Heart left ventricle (tissue), 16 donors: Measurements from ENCODE around the gene PLXNB3. TPM values are rescaled to one million over a fixed set of nuclear protein-coding genes. Genes with fewer than 3 reads are reported as not detected.
"Not testable (repeated sequence)": the region's sequence is repeated elsewhere in the genome, so short reads cannot be mapped to it uniquely, and the experiment has no call there.

Source experiments
- ATAC-seq, 4 donors: fragments of 200-7000 bp; cut with Tn5 transposase; one replicate each; pipeline ENCODE4 v1.9.1; 2020 to 2022; ENCODE audit warnings: moderate library complexity in 4 of 4, mild to moderate bottlenecking in 3 of 4, moderate number of reproducible peaks in 1 of 4
- DNase-seq, 5 donors: peaks; one replicate each; pipeline ENCODE4 v3.0.0-alpha.2; 2020
- H3K27ac ChIP-seq, 12 donors: fragments of 200-600 bp; sonication (generic) in 4 of 12; one replicate each; pipeline versions ENCODE4 v1.5.0 to v1.8.0; 2016 to 2022; ENCODE audit warnings: mild to moderate bottlenecking in 2 of 12
- H3K27me3 ChIP-seq, 9 donors: fragments of 200-600 bp; sonication (generic) in 2 of 9; one replicate each; pipeline versions ENCODE4 v1.5.1 to v1.8.0; 2016 to 2022; ENCODE audit warnings: mild to moderate bottlenecking in 3 of 9
- H3K36me3 ChIP-seq, 9 donors: fragments of 200-600 bp; sonication (generic) in 2 of 9; one replicate each; pipeline versions ENCODE4 v1.5.0 to v1.8.0; 2018 to 2022; ENCODE audit warnings: mild to moderate bottlenecking in 2 of 9
- H3K4me1 ChIP-seq, 12 donors: fragments of 200-600 bp; sonication (generic) in 4 of 12; one replicate each; pipeline versions ENCODE4 v1.5.0 to v1.8.0; 2016 to 2022; ENCODE audit warnings: mild to moderate bottlenecking in 3 of 12
- H3K4me3 ChIP-seq, 12 donors: fragments of 200-600 bp; sonication (generic) in 4 of 12; one replicate each; pipeline versions ENCODE4 v1.5.0 to v1.8.0; 2017 to 2022; ENCODE audit warnings: mild to moderate bottlenecking in 9 of 12, moderate library complexity in 4 of 12
- H3K9me3 ChIP-seq, 12 donors: fragments of 200-600 bp; sonication (generic) in 4 of 12; one replicate each; pipeline versions ENCODE4 v1.5.0 to v1.8.0; 2016 to 2022; ENCODE audit warnings: mild to moderate bottlenecking in 1 of 12
- CTCF ChIP-seq, 12 donors: fragments of 200-600 bp; sonication (generic) in 4 of 12; IDR thresholded peaks; one replicate each; pipeline versions ENCODE4 v1.5.0 to v1.8.0; 2018 to 2022; ENCODE audit warnings: antibody characterized with exemption in 12 of 12, mild to moderate bottlenecking in 5 of 12
- POLR2A ChIP-seq, 2 donors: fragments of 450-650 bp; IDR thresholded peaks; one replicate each; pipeline ENCODE4 v1.6.1; 2017; ENCODE audit warnings: antibody characterized with exemption in 2 of 2, mild to moderate bottlenecking in 2 of 2, moderate library complexity in 2 of 2
- WGBS, 4 donors: extraction: QIAGEN DNeasy Blood & Tissue Kit in 2 of 4; methylation state at CpG; one replicate each; pipeline versions ENCODE4 v1.1.5 to v1.1.7; 2013 to 2018; 5-methylcytosine and 5-hydroxymethylcytosine counted together
- intact Hi-C, 10 donors: fragments of 100-400 bp; cut with DNase I; formaldehyde crosslinking; loops; one replicate each; pipeline versions ENCODE4 v1.11.1 to v1.14.2; 2022
- polyA plus RNA-seq, 2 donors: library from polyadenylated mRNA; stranded (reverse); fragments of 200-250 nt; gene quantifications; one replicate each; pipeline ENCODE4 v1.2.3, GENCODE V29; 2013
- total RNA-seq, 9 donors: library from RNA; depleted of rRNA in 2 of 9; stranded (reverse); fragments of >200 nt in 2 of 9; fragmentation: NEBNext Ultra II Directional in 3 of 9; extraction: Animal tissue kit (Norgen Biotek cat#: 25700) in 3 of 9; gene quantifications; one replicate each; pipeline versions ENCODE4 v1.1.0 to v1.2.4, GENCODE V29; 2016 to 2023
- donor health status: ischemic (EF 13 %, LVEDD 7.1; RV severe dilation, severe dysfunction).
- donor health status: healthy with polysubstance abuse.
- donor health status: DM: no; HTN: yes; CAD: no.
- donor health status: DM: no; HTN: no; CAD: no.
- donor health status: ischemic (EF 25% LVEDD 6.9; RV normal size, moderate dysfunction).
- donor health status: ischemic (EF 25% LVEDD 5.7; RV mildly dilated, moderate dysfunction).
- donor health status: healthy.
- donor health status: DM: yes; HTN: yes; CAD: no.
- donor health status: ischemic (EF 35%, LVEDD 5.7; RV mildly dilated, moderate dysfunction).
- donor health status: nonischemic (EF 11% LVEDD 7.7; RV severe dilation, severe dysfunction).
- donor health status: DM: yes; HTN: yes; CAD: no.
- donor health status: PGD.
- donor health status: ischemic (EF 29% LVEDD 5.4; RV normal size, mild dysfunction).
- donor health status: nonischemic (EF 23%, LVEDD 6.1; RV moderate dilation, normal function).

The PLXNB3 gene
- total and polyA plus RNA-seq, 11 donors = 0.51 to 8.6 (median 2.8) TPM

GRCh38 chrX:153738056-153738605 lies 25.9 kb upstream of the PLXNB3 start:
- 86 to 97% (median 94%) methylated on average over 22 to 27 of the region's 27 CpGs for WGBS, 4 donors
- intact Hi-C loops = no loop called here
- no peaks in the 10 kb centered on the region for H3K9me3 ChIP-seq
- H3K4me3 ChIP-seq = no peak overlapping the region
- H3K27me3 ChIP-seq = peaks cover 0 to 3% (median 0%) of the 10 kb centered on the region in 9 donors
- TF ChIP-seq CTCF (IDR thresholded peaks at IDR 0.05) (no peak), POLR2A (IDR thresholded peaks at IDR 0.05) (no peak)
- ATAC-seq (no peak), DNase-seq (no peak)
- H3K27ac ChIP-seq = no peak overlapping the region
- peaks cover 0 to 14% (median 5%) of the 10 kb centered on the region in 9 donors for H3K36me3 ChIP-seq
- H3K4me1 ChIP-seq = no peaks in the 10 kb centered on the region

GRCh38 chrX:153739754-153740486 lies 24.1 kb upstream of the PLXNB3 start:
- no peak for DNase-seq
- peaks cover 0 to 6% (median 0%) of the 10 kb centered on the region in 12 donors for H3K4me1 ChIP-seq
- peaks cover 0 to 14% (median 5%) of the 10 kb centered on the region in 9 donors for H3K36me3 ChIP-seq
- WGBS, 4 donors = 86 to 91% (median 89%) methylated on average over 12 to 29 of the region's 29 CpGs
- H3K9me3 ChIP-seq = no peaks in the 10 kb centered on the region
- H3K27me3 ChIP-seq = peaks cover 0 to 3% (median 0%) of the 10 kb centered on the region in 9 donors
- intact Hi-C loops = no loop called here
- peak in 1 of 4 donors; percentile 28 for ATAC-seq
- TF ChIP-seq CTCF (IDR thresholded peaks at IDR 0.05) (no peak), POLR2A (IDR thresholded peaks at IDR 0.05) (no peak)
- H3K4me3 ChIP-seq = no peak overlapping the region
- H3K27ac ChIP-seq = no peak overlapping the region

- peaks cover 0 to 6% (median 0%) of the 10 kb centered on the region in 12 donors for H3K4me1 ChIP-seq
- H3K36me3 ChIP-seq = peaks cover 0 to 14% (median 5%) of the 10 kb centered on the region in 9 donors
- DNase-seq (no peak), ATAC-seq (no peak)
- H3K27me3 ChIP-seq = peaks cover 0 to 3% (median 0%) of the 10 kb centered on the region in 9 donors
- H3K27ac ChIP-seq = no peak overlapping the region
- 86 to 96% (median 88%) methylated on average over 11 to 16 of the region's 16 CpGs for WGBS, 4 donors
- no peak for TF ChIP-seq CTCF (IDR thresholded peaks at IDR 0.05)
- no peak for TF ChIP-seq POLR2A (IDR thresholded peaks at IDR 0.05)
- intact Hi-C loops = no loop called here
- H3K9me3 ChIP-seq = no peaks in the 10 kb centered on the region
- no peak overlapping the region for H3K4me3 ChIP-seq
Measured at GRCh38 chrX:153740631-153741222, 23.3 kb upstream of the PLXNB3 start.

- no peak for DNase-seq
- no peaks in the 10 kb centered on the region for H3K9me3 ChIP-seq
- peaks cover 0 to 5% (median 0%) of the 10 kb centered on the region in 9 donors for H3K27me3 ChIP-seq
- no peak for ATAC-seq
- no peak overlapping the region for H3K27ac ChIP-seq
- WGBS, 4 donors = 80 to 92% (median 85%) methylated on average over 13 to 14 of the region's 14 CpGs
- TF ChIP-seq POLR2A (IDR thresholded peaks at IDR 0.05) = no peak
- TF ChIP-seq CTCF (IDR thresholded peaks at IDR 0.05) = no peak
- H3K4me3 ChIP-seq = no peak overlapping the region
- peaks cover 0 to 10% (median 3%) of the 10 kb centered on the region in 9 donors for H3K36me3 ChIP-seq
- intact Hi-C loops = no loop called here
- H3K4me1 ChIP-seq = peaks cover 0 to 6% (median 0%) of the 10 kb centered on the region in 12 donors
Measured at GRCh38 chrX:153741446-153741845, 22.6 kb upstream of the PLXNB3 start.

GRCh38 chrX:153742111-153742510 lies 21.9 kb upstream of the PLXNB3 start:
- DNase-seq, ATAC-seq, intact Hi-C loops, H3K4me1 ChIP-seq, H3K27me3 ChIP-seq, H3K9me3 ChIP-seq, H3K4me3 ChIP-seq, H3K27ac ChIP-seq, H3K36me3 ChIP-seq: not testable (repeated sequence)
- WGBS, 4 donors = 93 to 96% (median 94%) methylated on average over 13 to 14 of the region's 14 CpGs

GRCh38 chrX:153742796-153743467 lies 21.1 kb upstream of the PLXNB3 start:
- intact Hi-C loops, H3K27me3 ChIP-seq, H3K4me3 ChIP-seq, DNase-seq, H3K9me3 ChIP-seq, H3K36me3 ChIP-seq, ATAC-seq, H3K4me1 ChIP-seq: not testable (repeated sequence)
- H3K27ac ChIP-seq = peak overlapping the region in 1 of 12 donors; percentile 47
- 70 to 84% (median 77%) methylated on average over 27 to 32 of the region's 32 CpGs for WGBS, 4 donors
